RWPE2 (cell line): Measurements from ENCODE around the gene ANKRD31.
A peak's percentile ranks its signal among the peaks of the same experiment; 100 is the strongest.

Experiments used
- ATAC-seq: fragments of 200-7000 bp; cut with Tn5 transposase; 3 replicates; pipeline ENCODE4 v1.9.1; 2021; ENCODE audit warnings: low read depth
- DNase-seq: peaks from one replicate; pipeline ENCODE4 v3.0.0-alpha.2; 2020; ENCODE audit warnings: low spot score
- H3K27ac ChIP-seq: fragments of 450-650 bp; 2 replicates; pipeline ENCODE4 v1.5.1; 2017; ENCODE audit warnings: mild to moderate bottlenecking; ENCODE audit not compliant: poor library complexity, severe bottlenecking
- H3K27me3 ChIP-seq: fragments of 250-450 bp; sonication (Bioruptor Pico); 2 replicates; pipeline ENCODE4 v1.5.1; 2021; ENCODE audit warnings: mild to moderate bottlenecking, moderate library complexity; ENCODE audit not compliant: insufficient read depth, poor library complexity, severe bottlenecking
- H3K36me3 ChIP-seq: fragments of 250-450 bp; sonication (Bioruptor Pico); 2 replicates; pipeline ENCODE4 v1.5.1; 2020; ENCODE audit warnings: low read depth, mild to moderate bottlenecking, moderate library complexity
- H3K4me1 ChIP-seq: fragments of 250-450 bp; sonication (Bioruptor Pico); 2 replicates; pipeline ENCODE4 v1.5.1; 2021; ENCODE audit warnings: mild to moderate bottlenecking, moderate library complexity; ENCODE audit not compliant: insufficient read depth, poor library complexity, severe bottlenecking
- H3K4me3 ChIP-seq: fragments of 250-450 bp; sonication (Bioruptor Pico); 2 replicates; pipeline ENCODE4 v1.5.1; 2021; ENCODE audit warnings: mild to moderate bottlenecking, moderate library complexity; ENCODE audit not compliant: severe bottlenecking
- H3K9me3 ChIP-seq: fragments of 250-450 bp; sonication (Bioruptor Pico); 2 replicates; pipeline ENCODE4 v1.5.1; 2021; ENCODE audit warnings: mild to moderate bottlenecking, moderate library complexity; ENCODE audit not compliant: severe bottlenecking
- CTCF ChIP-seq: fragments of 450-650 bp; IDR thresholded peaks from one replicate; pipeline ENCODE4 v1.5.1; 2017; ENCODE audit warnings: mild to moderate bottlenecking, moderate library complexity; ENCODE audit not compliant: poor library complexity, severe bottlenecking

ANKRD31 gene

DNA sequence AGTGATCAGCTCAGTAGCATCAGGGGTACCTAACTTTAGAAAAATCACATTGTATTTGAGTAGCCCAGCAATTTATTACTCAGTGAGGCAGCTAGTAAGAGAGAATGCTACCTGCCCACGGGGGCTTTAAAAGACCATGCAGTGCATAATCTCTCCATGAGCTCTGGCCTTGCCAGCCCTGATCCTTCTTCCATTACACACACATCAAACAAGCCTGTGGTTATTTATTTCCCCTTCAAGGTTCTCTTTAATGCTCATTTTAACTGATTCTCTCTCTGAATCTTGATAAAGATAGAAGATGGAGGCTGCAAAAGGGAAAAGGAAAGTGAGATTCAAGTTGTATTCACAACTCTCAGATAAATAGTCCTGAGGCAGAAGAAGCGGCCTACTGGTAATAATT is 22.3 kb downstream of the ANKRD31 start:
- Histone ChIP-seq H3K27me3 (no peaks in the 10 kb centered on the region), H3K36me3 (no peaks in the 10 kb centered on the region), H3K4me3 (no peak overlapping the region), H3K4me1 (no peaks in the 10 kb centered on the region), H3K27ac (no peak overlapping the region), H3K9me3 (peaks cover 5% of the 10 kb centered on the region)
- no peak for DNase-seq
- TF ChIP-seq CTCF: no peak
- no peak for ATAC-seq

DNA sequence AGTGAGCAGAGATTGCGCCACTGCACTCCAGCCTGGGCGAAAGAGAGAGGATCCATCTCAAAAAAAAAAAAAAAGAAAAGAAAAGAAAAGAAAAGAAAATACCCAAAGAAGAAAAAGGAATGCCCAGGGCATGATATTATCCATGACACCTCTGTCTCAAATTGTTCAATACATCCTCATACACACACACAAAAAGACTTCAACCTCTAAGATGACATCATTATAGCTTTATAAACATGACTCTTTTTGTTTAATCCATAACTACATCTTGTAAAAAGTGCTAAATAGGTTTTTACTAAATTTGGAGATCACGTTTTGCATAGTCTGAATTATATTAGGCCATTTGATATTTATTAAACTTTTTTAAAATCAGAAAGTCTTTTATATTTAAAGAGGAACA is 33.1 kb downstream of the ANKRD31 start:
- ATAC-seq: no peak
- Histone ChIP-seq H3K27ac (no peak overlapping the region), H3K9me3 (no peaks in the 10 kb centered on the region), H3K36me3 (no peaks in the 10 kb centered on the region), H3K4me3 (no peak overlapping the region), H3K27me3 (no peaks in the 10 kb centered on the region), H3K4me1 (peaks cover 10% of the 10 kb centered on the region)
- DNase-seq: no peak
- no peak for TF ChIP-seq CTCF

DNA sequence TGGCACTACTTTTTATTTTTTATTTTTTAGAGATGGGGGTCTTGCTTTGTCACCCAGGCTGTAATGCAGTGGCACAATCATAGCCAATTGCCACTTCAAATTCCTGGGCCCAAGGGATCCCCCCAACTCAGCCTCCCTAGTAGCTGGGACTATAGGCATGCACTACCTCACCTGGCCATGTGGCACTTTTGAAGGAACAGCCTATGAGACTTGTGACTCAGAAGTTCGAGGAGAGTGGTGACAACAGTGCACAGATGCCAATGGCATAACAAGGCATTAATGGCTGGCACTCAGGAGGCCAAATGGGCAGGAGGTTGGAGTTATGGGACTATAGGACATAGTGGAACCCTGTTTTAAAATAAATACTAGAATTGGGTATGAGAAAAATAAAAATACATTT is 33.7 kb downstream of the ANKRD31 start:
- H3K9me3 ChIP-seq: no peaks in the 10 kb centered on the region
- H3K27me3 ChIP-seq: no peaks in the 10 kb centered on the region
- no peak overlapping the region for H3K27ac ChIP-seq
- TF ChIP-seq CTCF: no peak
- DNase-seq (no peak), ATAC-seq (no peak)
- peaks cover 10% of the 10 kb centered on the region for H3K4me1 ChIP-seq
- no peak overlapping the region for H3K4me3 ChIP-seq
- H3K36me3 ChIP-seq: no peaks in the 10 kb centered on the region

GRCh38 chr5:75200776-75201175 is 35.9 kb downstream of the ANKRD31 start:
- peaks cover 10% of the 10 kb centered on the region for H3K4me1 ChIP-seq
- no peak for TF ChIP-seq CTCF
- no peak for DNase-seq
- no peaks in the 10 kb centered on the region for H3K36me3 ChIP-seq
- peak overlapping the region; percentile 50 for H3K27ac ChIP-seq
- ATAC-seq: peak; percentile 96
- H3K27me3 ChIP-seq: no peaks in the 10 kb centered on the region
- no peak overlapping the region for H3K4me3 ChIP-seq
- no peaks in the 10 kb centered on the region for H3K9me3 ChIP-seq

- ATAC-seq (no peak), DNase-seq (no peak)
- TF ChIP-seq CTCF: no peak
- no peaks in the 10 kb centered on the region for H3K9me3 ChIP-seq
- no peaks in the 10 kb centered on the region for H3K36me3 ChIP-seq
- peaks cover 10% of the 10 kb centered on the region for H3K4me1 ChIP-seq
- H3K27me3 ChIP-seq: no peaks in the 10 kb centered on the region
- H3K27ac ChIP-seq: peak overlapping the region; percentile 50
- no peak overlapping the region for H3K4me3 ChIP-seq
These were observed 36.7 kb downstream of the ANKRD31 start for GRCh38 chr5:75199946-75200345.
